K562 (cell line): ENCODE results near the gene HIGD1C. TPM values are rescaled to one million over a fixed set of nuclear protein-coding genes. Genes with fewer than 3 reads are reported as not detected.
A peak's percentile ranks its signal among the peaks of the same experiment; 100 is the strongest.

Experiments used
- ATAC-seq: fragments of 200-7000 bp; cut with Tn5 transposase; 3 replicates; pipeline ENCODE4 v1.9.1; 2020; ENCODE audit warnings: moderate library complexity
- BruUV-seq: library from RNA; stranded (reverse); fragments of 400-500 nt; replicated peaks from 2 replicates; lab custom pipeline; 2021; lab: Mats Ljungman, UMichigan
- CTCF ChIA-PET: fragments of 300-600 bp; formaldehyde crosslinking; extraction: SDS; loops from one replicate; lab custom pipeline; 2021; ENCODE audit warnings: low intra/inter-chr PET ratio; lab: Yijun Ruan, JAX
- POLR2A ChIA-PET: fragments of 300-600, 350-650 bp; sonication (Branson Sonifier 250); formaldehyde crosslinking; extraction: SDS; loops from one replicate; lab custom pipeline; 2021; ENCODE audit warnings: antibody characterized with exemption, inconsistent platforms; lab: Yijun Ruan, JAX
- DNase-seq, 4 experiments: peaks; one replicate each; pipeline versions ENCODE4 v3.0.0 to v3.0.0-alpha.2; 2011 to 2018; ENCODE audit warnings: low spot score in 3 of 4, mixed read lengths in 3 of 4; ENCODE audit errors: extremely low read depth in 1 of 4
- FAIRE-seq: peaks from 2 replicates; lab custom pipeline; 2011; peaks lifted over from hg19 to GRCh38; lab: Jason Lieb, UNC
- H2AFZ ChIP-seq: 2 replicates; pipeline ENCODE4 v1.6.0; 2011; ENCODE audit warnings: low read depth, low read length, control low read depth, inconsistent platforms
- H3K27ac ChIP-seq: fragments of 200-600 bp; 3 replicates; pipeline ENCODE4 v1.8.0; 2011; ENCODE audit warnings: low read depth, mild to moderate bottlenecking, control low read depth, inconsistent platforms, low read length, moderate library complexity, mixed read lengths; ENCODE audit errors: extremely low read depth
- H3K27me3 ChIP-seq, 2 experiments: fragments of 300-600 bp in 1 of 2; 2 replicates in 1 of 2; 3 replicates in 1 of 2; pipeline versions ENCODE4 v1.6.0 to v1.8.0; 2011; ENCODE audit warnings: inconsistent platforms in 2 of 2, low read length in 2 of 2, mild to moderate bottlenecking in 1 of 2, mixed read lengths in 1 of 2, moderate library complexity in 1 of 2; ENCODE audit not compliant: control insufficient read depth in 2 of 2, insufficient read depth in 2 of 2
- H3K36me3 ChIP-seq: fragments of 300-600 bp; 3 replicates; pipeline ENCODE4 v1.8.0; 2011; ENCODE audit warnings: mild to moderate bottlenecking, low read length, inconsistent platforms; ENCODE audit not compliant: control insufficient read depth, insufficient read depth
- H3K4me1 ChIP-seq, 2 experiments: fragments of 200-600 bp in 1 of 2; replicated peaks in 1 of 2; 2 replicates in 1 of 2; 3 replicates in 1 of 2; pipeline versions ENCODE4 v1.5.1 to v1.8.0; 2011; ENCODE audit warnings: inconsistent platforms in 2 of 2, low read length in 2 of 2, mild to moderate bottlenecking in 1 of 2, mixed read lengths in 1 of 2, moderate library complexity in 1 of 2; ENCODE audit not compliant: control insufficient read depth in 2 of 2, insufficient read depth in 2 of 2
- H3K4me2 ChIP-seq: 2 replicates; pipeline ENCODE4 v1.6.1; 2011; ENCODE audit warnings: low read length, control low read depth, inconsistent platforms, mixed read lengths; ENCODE audit not compliant: insufficient read depth
- H3K4me3 ChIP-seq: fragments of 200-600 bp; sonication (generic), shearing (Covaris generic); 2 replicates; pipeline ENCODE4 v1.5.1; 2016; ENCODE audit warnings: control low read depth, inconsistent platforms
- H3K79me2 ChIP-seq: fragments of 200-600 bp; 3 replicates; pipeline ENCODE4 v1.8.0; 2011; ENCODE audit warnings: low read length, inconsistent platforms; ENCODE audit not compliant: control insufficient read depth, insufficient read depth
- H3K9ac ChIP-seq, 2 experiments: 2 replicates each; pipeline versions ENCODE4 v1.6.0 to v1.6.1; 2011; ENCODE audit warnings: low read depth in 2 of 2, low read length in 2 of 2, control low read depth in 1 of 2, inconsistent platforms in 1 of 2, mild to moderate bottlenecking in 1 of 2, mixed read lengths in 1 of 2; ENCODE audit not compliant: insufficient read depth in 1 of 2
- H3K9me1 ChIP-seq: one replicate; pipeline ENCODE4 v1.6.0; 2011; ENCODE audit warnings: inconsistent platforms, mild to moderate bottlenecking, low read length, moderate library complexity; ENCODE audit not compliant: control insufficient read depth, insufficient read depth
- H3K9me3 ChIP-seq: replicated peaks from 2 replicates; pipeline ENCODE4 v1.5.1; 2011; ENCODE audit warnings: low read depth, low read length, inconsistent platforms; ENCODE audit not compliant: control insufficient read depth, insufficient read depth
- H4K20me1 ChIP-seq: replicated peaks from 2 replicates; pipeline ENCODE4 v1.6.1; 2011; ENCODE audit warnings: low read length, inconsistent platforms, mixed read lengths; ENCODE audit not compliant: control insufficient read depth, insufficient read depth
- ARNT ChIP-seq, 2 experiments: fragments of 450-650 bp; IDR thresholded peaks; 2 replicates each; pipeline ENCODE4 v1.6.1; 2016; ENCODE audit warnings: mild to moderate bottlenecking in 1 of 2
- ATF7 ChIP-seq: fragments of 450-650 bp; IDR thresholded peaks from 2 replicates; pipeline ENCODE4 v1.7.1; 2014; ENCODE audit warnings: mild to moderate bottlenecking, moderate library complexity
- ESRRA ChIP-seq: fragments of 450-650 bp; IDR thresholded peaks from 2 replicates; pipeline ENCODE4 v1.6.1; 2014; ENCODE audit warnings: low read depth, mild to moderate bottlenecking, moderate library complexity, borderline replicate concordance
- FOXK1 ChIP-seq: sonication (generic); formaldehyde crosslinking; IDR thresholded peaks from 2 replicates; pipeline ENCODE4 v1.8.0; 2022; ENCODE audit warnings: missing genetic modification reagents, mild to moderate bottlenecking, borderline replicate concordance
- NR2C1 ChIP-seq, 2 experiments: fragments of 450-650 bp; IDR thresholded peaks; 2 replicates each; pipeline ENCODE4 v1.6.1; 2017; ENCODE audit warnings: mild to moderate bottlenecking in 2 of 2, antibody characterized with exemption in 1 of 2, inconsistent platforms in 1 of 2, missing compliant biosample characterization in 1 of 2, missing genetic modification characterization in 1 of 2
- NUFIP1 ChIP-seq: fragments of 450-650 bp; IDR thresholded peaks from 2 replicates; pipeline ENCODE4 v1.6.1; 2018; ENCODE audit not compliant: partially characterized antibody
- TFAM ChIP-seq: fragments of 250-450 bp; sonication (Bioruptor Pico); conservative IDR thresholded peaks from 2 replicates; pipeline ENCODE4 v1.5.0; 2021; ENCODE audit warnings: mild to moderate bottlenecking, moderate library complexity
- TRIM24 ChIP-seq, 2 experiments: fragments of 450-650 bp; IDR thresholded peaks; 2 replicates each; pipeline ENCODE4 v1.6.1; 2016
- XRCC4 ChIP-seq: IDR thresholded peaks from one replicate; pipeline ENCODE4 v1.6.1; 2011; ENCODE audit not compliant: insufficient read depth, insufficient read length; ENCODE audit errors: extremely low read depth
- WGBS: fragments of 100-300 bp; shearing (Covaris generic); methylation state at CpG from one replicate; pipeline ENCODE4 v1.1.6; 2016; ENCODE audit warnings: low coverage, mixed read lengths; ENCODE audit not compliant: insufficient coverage; ENCODE audit errors: missing lambda C conversion rate; 5-methylcytosine and 5-hydroxymethylcytosine counted together
- in situ Hi-C: fragments of 300-500 bp; cut with MboI; formaldehyde crosslinking; loops from 4 replicates; pipeline ENCODE4 v1.15.0; 2018; ENCODE audit warnings: inconsistent platforms, mixed read lengths
- intact Hi-C: fragments of 100-400 bp; cut with micrococcal nuclease; formaldehyde crosslinking; loops from 2 replicates; pipeline ENCODE4 v1.14.2; 2022
- polyA plus RNA-seq, 8 experiments: library from polyadenylated mRNA; depleted of rRNA in 4 of 8; stranded (reverse) in 5 of 8; unstranded in 3 of 8; fragments of >200 nt; fragmentation: Nextera tagmentation in 2 of 8; fragmentation: Illumina TruSeq in 1 of 8; extraction: Ambion mirVana in 2 of 8; extraction: Trizol in 1 of 8; gene quantifications; 2 replicates each; pipeline versions ENCODE4 v1.2.1 to v1.2.3, GENCODE V29; 2011 to 2014; ENCODE audit warnings: inconsistent platforms in 1 of 8, missing spikeins in 1 of 8
- total RNA-seq, 7 experiments: library from RNA; depleted of rRNA in 6 of 7; stranded (reverse); fragments of >200 nt in 6 of 7; fragmentation: Illumina TruSeq in 2 of 7; extraction: Trizol in 2 of 7; gene quantifications; 2 replicates each; pipeline versions ENCODE4 v1.2.1 to v1.2.3, GENCODE V29; 2011 to 2021; ENCODE audit warnings: low replicate concordance in 1 of 7
- TF ChIP-seq, protein P1 (sequence below): sonication (generic); formaldehyde crosslinking; IDR thresholded peaks from 2 replicates; pipeline ENCODE4 v1.5.0; 2020; ENCODE audit warnings: missing genetic modification reagents
- TF ChIP-seq, protein P2 (sequence below): fragments of 450-650 bp; formaldehyde crosslinking; IDR thresholded peaks from 2 replicates; pipeline ENCODE4 v1.4.0; 2020; ENCODE audit warnings: mild to moderate bottlenecking
- TF ChIP-seq, protein P3 (sequence below): fragments of 450-650 bp; IDR thresholded peaks from 2 replicates; pipeline ENCODE4 v1.6.1; 2017; ENCODE audit warnings: antibody characterized with exemption, mild to moderate bottlenecking

HIGD1C gene
- total and polyA plus RNA-seq, 9 of the 15 experiments (the other 6 are each of a cell fraction or from before 2014, with no cell fraction given), result not detected

DNA sequence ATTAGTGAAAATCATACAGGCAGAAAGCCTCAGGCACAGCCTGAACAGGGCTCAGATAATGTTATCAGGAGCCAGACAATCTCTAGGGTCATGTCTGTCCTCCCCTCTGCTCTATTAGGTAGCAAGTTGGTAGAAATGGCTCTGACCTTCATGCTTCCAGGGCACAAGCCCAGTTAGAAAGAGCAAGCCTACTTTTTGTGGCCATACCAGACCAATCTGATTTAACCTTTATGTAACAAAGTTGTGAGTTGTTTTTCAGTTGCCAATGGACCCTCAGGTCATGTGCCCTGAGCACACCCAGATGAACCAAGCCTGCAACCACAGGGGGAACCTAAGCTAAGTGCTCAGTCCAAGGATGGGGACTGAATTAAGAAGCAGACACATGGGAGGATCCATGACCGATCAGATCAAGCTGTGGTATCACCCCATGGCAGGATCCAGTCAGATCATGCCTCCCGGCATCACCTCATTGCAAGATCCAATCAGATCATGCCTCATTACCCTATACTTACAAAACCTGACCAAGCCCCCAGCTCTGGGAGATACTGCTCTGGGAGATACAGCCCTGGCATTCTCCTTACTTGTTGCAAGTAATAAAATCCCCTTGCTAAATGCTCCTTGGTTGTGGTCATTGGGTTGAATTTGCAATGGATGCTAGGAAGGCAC is 18.8 kb upstream of the HIGD1C start (continued):
- peak; percentile 24; the same call in 1 of the 2 replicates for TF ChIP-seq NR2C1 (IDR thresholded peaks at IDR 0.05)
- peak; percentile 53; the same call in 1 of the 2 replicates for TF ChIP-seq NR2C1 (tag; IDR thresholded peaks at IDR 0.05)
- no peak for TF ChIP-seq ARNT (IDR thresholded peaks at IDR 0.05)
- TF ChIP-seq, protein P1, sequence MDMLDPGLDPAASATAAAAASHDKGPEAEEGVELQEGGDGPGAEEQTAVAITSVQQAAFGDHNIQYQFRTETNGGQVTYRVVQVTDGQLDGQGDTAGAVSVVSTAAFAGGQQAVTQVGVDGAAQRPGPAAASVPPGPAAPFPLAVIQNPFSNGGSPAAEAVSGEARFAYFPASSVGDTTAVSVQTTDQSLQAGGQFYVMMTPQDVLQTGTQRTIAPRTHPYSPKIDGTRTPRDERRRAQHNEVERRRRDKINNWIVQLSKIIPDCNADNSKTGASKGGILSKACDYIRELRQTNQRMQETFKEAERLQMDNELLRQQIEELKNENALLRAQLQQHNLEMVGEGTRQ, result peak; percentile 56; the same call in 1 of the 2 replicates

DNA sequence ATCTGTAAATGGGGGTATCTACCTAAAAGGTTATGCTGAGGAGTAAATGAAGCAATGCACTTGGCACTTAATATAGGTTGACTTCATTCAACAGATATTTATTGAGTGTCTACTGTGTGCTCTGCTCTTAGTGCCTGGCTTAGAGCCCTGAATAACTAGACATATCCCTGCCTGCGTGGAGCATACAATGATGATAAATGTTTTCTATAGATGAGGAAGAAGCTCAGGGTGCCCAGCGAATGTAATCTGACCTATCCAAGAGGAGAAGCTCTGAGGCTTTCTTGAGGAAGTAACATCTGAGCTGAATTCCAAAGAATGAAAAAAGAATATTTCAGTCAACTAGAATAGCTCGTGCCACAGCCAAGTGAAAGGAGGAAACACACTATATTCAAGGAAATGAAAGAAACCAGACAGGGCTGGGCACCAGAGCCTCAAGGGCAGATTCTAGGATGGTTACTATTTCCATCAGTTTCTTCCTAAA is 17.9 kb upstream of the HIGD1C start:
- in situ Hi-C loops, result no loop called here
- POLR2A ChIA-PET, result interaction anchor here (1.1 kb wide), 1 partner anchor 11 kb away, joined by 3 read pairs; no protein-coding TSS in a partner anchor
- no peaks in the 10 kb centered on the region for H3K27me3 ChIP-seq
- CTCF ChIA-PET, result no interaction called here
- no peak for TF ChIP-seq TRIM24 (IDR thresholded peaks at IDR 0.05)
- TF ChIP-seq, protein P2, sequence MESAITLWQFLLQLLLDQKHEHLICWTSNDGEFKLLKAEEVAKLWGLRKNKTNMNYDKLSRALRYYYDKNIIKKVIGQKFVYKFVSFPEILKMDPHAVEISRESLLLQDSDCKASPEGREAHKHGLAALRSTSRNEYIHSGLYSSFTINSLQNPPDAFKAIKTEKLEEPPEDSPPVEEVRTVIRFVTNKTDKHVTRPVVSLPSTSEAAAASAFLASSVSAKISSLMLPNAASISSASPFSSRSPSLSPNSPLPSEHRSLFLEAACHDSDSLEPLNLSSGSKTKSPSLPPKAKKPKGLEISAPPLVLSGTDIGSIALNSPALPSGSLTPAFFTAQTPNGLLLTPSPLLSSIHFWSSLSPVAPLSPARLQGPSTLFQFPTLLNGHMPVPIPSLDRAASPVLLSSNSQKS (CRISPR knock-in tag), result no peak
- TF ChIP-seq FOXK1 (CRISPR knock-in tag), result no peak
- no peak for TF ChIP-seq NUFIP1
- no peak for TF ChIP-seq XRCC4
- peak; percentile 67; the same call in 1 of the 2 replicates for TF ChIP-seq ESRRA
- TF ChIP-seq ATF7, result 0 out of 2 replicates have a peak, but pooled peaks have one; percentile 4
- no peak for TF ChIP-seq TFAM (CRISPR knock-in tag)
- TF ChIP-seq, protein P3, sequence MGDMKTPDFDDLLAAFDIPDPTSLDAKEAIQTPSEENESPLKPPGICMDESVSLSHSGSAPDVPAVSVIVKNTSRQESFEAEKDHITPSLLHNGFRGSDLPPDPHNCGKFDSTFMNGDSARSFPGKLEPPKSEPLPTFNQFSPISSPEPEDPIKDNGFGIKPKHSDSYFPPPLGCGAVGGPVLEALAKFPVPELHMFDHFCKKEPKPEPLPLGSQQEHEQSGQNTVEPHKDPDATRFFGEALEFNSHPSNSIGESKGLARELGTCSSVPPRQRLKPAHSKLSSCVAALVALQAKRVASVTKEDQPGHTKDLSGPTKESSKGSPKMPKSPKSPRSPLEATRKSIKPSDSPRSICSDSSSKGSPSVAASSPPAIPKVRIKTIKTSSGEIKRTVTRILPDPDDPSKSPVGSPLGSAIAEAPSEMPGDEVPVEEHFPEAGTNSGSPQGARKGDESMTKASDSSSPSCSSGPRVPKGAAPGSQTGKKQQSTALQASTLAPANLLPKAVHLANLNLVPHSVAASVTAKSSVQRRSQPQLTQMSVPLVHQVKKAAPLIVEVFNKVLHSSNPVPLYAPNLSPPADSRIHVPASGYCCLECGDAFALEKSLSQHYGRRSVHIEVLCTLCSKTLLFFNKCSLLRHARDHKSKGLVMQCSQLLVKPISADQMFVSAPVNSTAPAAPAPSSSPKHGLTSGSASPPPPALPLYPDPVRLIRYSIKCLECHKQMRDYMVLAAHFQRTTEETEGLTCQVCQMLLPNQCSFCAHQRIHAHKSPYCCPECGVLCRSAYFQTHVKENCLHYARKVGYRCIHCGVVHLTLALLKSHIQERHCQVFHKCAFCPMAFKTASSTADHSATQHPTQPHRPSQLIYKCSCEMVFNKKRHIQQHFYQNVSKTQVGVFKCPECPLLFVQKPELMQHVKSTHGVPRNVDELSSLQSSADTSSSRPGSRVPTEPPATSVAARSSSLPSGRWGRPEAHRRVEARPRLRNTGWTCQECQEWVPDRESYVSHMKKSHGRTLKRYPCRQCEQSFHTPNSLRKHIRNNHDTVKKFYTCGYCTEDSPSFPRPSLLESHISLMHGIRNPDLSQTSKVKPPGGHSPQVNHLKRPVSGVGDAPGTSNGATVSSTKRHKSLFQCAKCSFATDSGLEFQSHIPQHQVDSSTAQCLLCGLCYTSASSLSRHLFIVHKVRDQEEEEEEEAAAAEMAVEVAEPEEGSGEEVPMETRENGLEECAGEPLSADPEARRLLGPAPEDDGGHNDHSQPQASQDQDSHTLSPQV, result 0 out of 2 replicates have a peak, but pooled peaks have one; percentile 1
- 38% methylated on average over 3 of the region's 3 CpGs for WGBS
- FAIRE-seq, result no peak
- no TSS peak for BruUV-seq
- no peaks in the 10 kb centered on the region for H4K20me1 ChIP-seq
- H2AFZ ChIP-seq, result no peak overlapping the region
- no peak overlapping the region for H3K4me2 ChIP-seq
- H3K79me2 ChIP-seq, result no peaks in the 10 kb centered on the region
- intact Hi-C loops, result no loop called here
- ATAC-seq, result no peak
- no peak overlapping the region for H3K4me3 ChIP-seq
- H3K27ac ChIP-seq, result peak overlapping the region; percentile 73
- peaks cover 13% of the 10 kb centered on the region for H3K9me3 ChIP-seq
- H3K9ac ChIP-seq, result no peak overlapping the region
- no peaks in the 10 kb centered on the region; the same call in 2 of the 3 replicates for H3K36me3 ChIP-seq
- no peak for DNase-seq
- peaks cover 5 to 36% of the 10 kb centered on the region in 2 experiments for H3K4me1 ChIP-seq
- H3K9me1 ChIP-seq, result no peaks in the 10 kb centered on the region
